CD4-positive, alpha-beta T cell treated with Interleukin-6 for 4 hours (primary cell): ENCODE results near the gene PLCH1.

Experiments used
- DNase-seq: peaks from one replicate; pipeline ENCODE4 v3.0.0-alpha.2; 2020; ENCODE audit warnings: mixed read lengths

PLCH1 gene

GRCh38 chr3:155369244-155369643 is 375.6 kb downstream of the PLCH1 start:
- no peak for DNase-seq

- no peak for DNase-seq
These were observed 376.1 kb downstream of the PLCH1 start for GRCh38 chr3:155368786-155369185.

GRCh38 chr3:155367506-155367905 is 377.4 kb downstream of the PLCH1 start:
- no peak for DNase-seq

GRCh38 chr3:155365178-155365783 is 379.6 kb downstream of the PLCH1 start:
- DNase-seq = no peak

- no peak for DNase-seq
These were observed 380.4 kb downstream of the PLCH1 start for GRCh38 chr3:155364492-155364891.

GRCh38 chr3:155363690-155364070 is 381.2 kb downstream of the PLCH1 start:
- no peak for DNase-seq

- DNase-seq = no peak
These were observed 381.8 kb downstream of the PLCH1 start for GRCh38 chr3:155362808-155363689.

GRCh38 chr3:155360281-155360680 is 384.6 kb downstream of the PLCH1 start:
- DNase-seq = no peak

- DNase-seq = no peak
These were observed 388.1 kb downstream of the PLCH1 start for GRCh38 chr3:155356594-155357370.

- no peak for DNase-seq
These were observed 390.2 kb downstream of the PLCH1 start for GRCh38 chr3:155354658-155355057.

GRCh38 chr3:155352900-155353490 is 391.9 kb downstream of the PLCH1 start:
- DNase-seq = no peak

GRCh38 chr3:155350571-155350970 is 394.3 kb downstream of the PLCH1 start:
- no peak for DNase-seq

GRCh38 chr3:155347901-155348300 is 397.0 kb downstream of the PLCH1 start:
- DNase-seq = no peak

- DNase-seq = no peak
These were observed 402.5 kb downstream of the PLCH1 start for GRCh38 chr3:155342344-155342743.

GRCh38 chr3:155339052-155339451 is 405.8 kb downstream of the PLCH1 start:
- DNase-seq = no peak

- DNase-seq = no peak
These were observed 409.0 kb downstream of the PLCH1 start for GRCh38 chr3:155335724-155336354.

GRCh38 chr3:155334914-155335723 is 409.8 kb downstream of the PLCH1 start:
- no peak for DNase-seq

- no peak for DNase-seq
These were observed 410.5 kb downstream of the PLCH1 start for GRCh38 chr3:155334215-155334913.

GRCh38 chr3:155332716-155333115 is 412.2 kb downstream of the PLCH1 start:
- DNase-seq = no peak

- no peak for DNase-seq
These were observed 413.8 kb downstream of the PLCH1 start for GRCh38 chr3:155331078-155331477.

GRCh38 chr3:155330370-155330769 is 414.5 kb downstream of the PLCH1 start:
- no peak for DNase-seq
